ENCODE results near the gene TRIP4. TPM values are rescaled to one million over a fixed set of nuclear protein-coding genes. Genes with fewer than 3 reads are reported as not detected.

TRIP4 gene
- total RNA-seq, 2 donors from 2014 or later: 11.7 to 15.5 TPM

GRCh38 chr15:64396789-64397188 is 9.2 kb downstream of the TRIP4 start:
- H3K27ac ChIP-seq: no peak overlapping the region
- 87 to 89% methylated on average over 5 of the region's 5 CpGs for WGBS, 2 donors
- no peaks in the 10 kb centered on the region for H3K9me3 ChIP-seq
- TF ChIP-seq CTCF (IDR thresholded peaks at IDR 0.05): no peak
- TF ChIP-seq POLR2A (IDR thresholded peaks at IDR 0.05): no peak
- no peaks in the 10 kb centered on the region for H3K4me1 ChIP-seq
- DNase-seq (no peak), ATAC-seq (no peak)
- H3K4me3 ChIP-seq: no peak overlapping the region
- intact Hi-C loops (cut with DNase I): no loop called here
- H3K27me3 ChIP-seq: no peaks in the 10 kb centered on the region
- H3K36me3 ChIP-seq (replicated peaks in 1 of 2; ENCODE audit: insufficient read depth in 1 of 2, low read depth in 2 of 2): peaks cover 0 to 28% of the 10 kb centered on the region in 2 donors

- H3K36me3 ChIP-seq (replicated peaks in 1 of 2; ENCODE audit: insufficient read depth in 1 of 2, low read depth in 2 of 2): peaks cover 0 to 28% of the 10 kb centered on the region in 2 donors
Observed at GRCh38 chr15:64398575-64398974, 10.9 kb downstream of the TRIP4 start.

GRCh38 chr15:64400583-64400982 is 12.9 kb downstream of the TRIP4 start:
- 90 to 98% methylated on average over 2 of the region's 2 CpGs for WGBS, 2 donors
- no peak for TF ChIP-seq POLR2A (IDR thresholded peaks at IDR 0.05)
- no peak for TF ChIP-seq CTCF (IDR thresholded peaks at IDR 0.05)
- DNase-seq: no peak
- intact Hi-C loops (cut with DNase I): no loop called here
- H3K36me3 ChIP-seq (replicated peaks in 1 of 2; ENCODE audit: insufficient read depth in 1 of 2, low read depth in 2 of 2): peaks cover 0 to 31% of the 10 kb centered on the region in 2 donors
- no peak for ATAC-seq
- H3K4me1 ChIP-seq: no peaks in the 10 kb centered on the region
- H3K27me3 ChIP-seq: no peaks in the 10 kb centered on the region
- no peak overlapping the region for H3K4me3 ChIP-seq
- no peak overlapping the region for H3K27ac ChIP-seq
- no peaks in the 10 kb centered on the region for H3K9me3 ChIP-seq

More at GRCh38 chr15:64398575-64398974, 10.9 kb downstream of the TRIP4 start:
- ATAC-seq (no peak), DNase-seq (no peak)
- H3K27ac ChIP-seq: no peak overlapping the region
- no peaks in the 10 kb centered on the region for H3K27me3 ChIP-seq
- no peak overlapping the region for H3K4me3 ChIP-seq
- H3K9me3 ChIP-seq: no peaks in the 10 kb centered on the region
- WGBS, 2 donors: 96% methylated on average over 2 of the region's 2 CpGs
- H3K4me1 ChIP-seq: no peaks in the 10 kb centered on the region
- intact Hi-C loops (cut with DNase I): no loop called here
- no peak for TF ChIP-seq POLR2A (IDR thresholded peaks at IDR 0.05)
- no peak for TF ChIP-seq CTCF (IDR thresholded peaks at IDR 0.05)

- TF ChIP-seq CTCF (IDR thresholded peaks at IDR 0.05) (no peak), POLR2A (IDR thresholded peaks at IDR 0.05) (no peak)
- peaks cover 3 to 21% of the 10 kb centered on the region in 2 donors for H3K36me3 ChIP-seq (replicated peaks in 1 of 2; ENCODE audit: insufficient read depth in 1 of 2, low read depth in 2 of 2)
- H3K27ac ChIP-seq: no peak overlapping the region
- ATAC-seq (no peak), DNase-seq (no peak)
- no peaks in the 10 kb centered on the region for H3K4me1 ChIP-seq
- H3K9me3 ChIP-seq: no peaks in the 10 kb centered on the region
- intact Hi-C loops (cut with DNase I): no loop called here
- H3K4me3 ChIP-seq: no peak overlapping the region
- H3K27me3 ChIP-seq: no peaks in the 10 kb centered on the region
- WGBS, 2 donors: 78 to 86% methylated on average over 2 of the region's 2 CpGs
Observed at GRCh38 chr15:64412216-64412615, 24.6 kb downstream of the TRIP4 start.

- Histone ChIP-seq H3K27me3 (no peaks in the 10 kb centered on the region), H3K27ac (no peak overlapping the region), H3K4me1 (peaks cover 10% of the 10 kb centered on the region), H3K36me3 (replicated peaks in 1 of 2; ENCODE audit: insufficient read depth in 1 of 2, low read depth in 2 of 2) (peaks cover 6 to 11% of the 10 kb centered on the region in 2 donors), H3K9me3 (no peaks in the 10 kb centered on the region), H3K4me3 (no peak overlapping the region)
- ATAC-seq (no peak), DNase-seq (no peak)
- intact Hi-C loops (cut with DNase I): loop anchor here (10.0 kb wide), 1 partner anchor 262 kb away; no protein-coding TSS in a partner anchor
- 80 to 93% methylated on average over 2 of the region's 2 CpGs for WGBS, 2 donors
- TF ChIP-seq CTCF (IDR thresholded peaks at IDR 0.05) (no peak), POLR2A (IDR thresholded peaks at IDR 0.05) (no peak)
Observed at GRCh38 chr15:64422697-64423096, 35.1 kb downstream of the TRIP4 start.

All from body of pancreas (tissue), 4 donors.